ENCODE data around the gene RBM8A.

- TF ChIP-seq CTCF (conservative IDR thresholded peaks at IDR 0.05; ENCODE audit: low read length) (no peak), EZH2phosphoT487 (IDR thresholded peaks at IDR 0.05; ENCODE audit: borderline replicate concordance, low read depth, low read length) (no peak)
Measured at GRCh38 chr1:145895471-145895870, 31.8 kb downstream of the RBM8A start.
